GM23248 (cell line): Measurements from ENCODE around the gene THOC7. TPM values are rescaled to one million over a fixed set of nuclear protein-coding genes. Genes with fewer than 3 reads are reported as not detected.
A peak's percentile ranks its signal among the peaks of the same experiment; 100 is the strongest.

Source experiments
- DNase-seq: peaks from one replicate; pipeline ENCODE4 v3.0.0-alpha.2; 2015
- H2AFZ ChIP-seq: fragments of 200-600 bp; sonication (generic); 2 replicates; pipeline ENCODE4 v1.6.1; 2016; ENCODE audit warnings: antibody characterized with exemption
- H3F3A ChIP-seq: fragments of 200-600 bp; sonication (generic); 2 replicates; pipeline ENCODE4 v1.6.1; 2016; ENCODE audit warnings: mild to moderate bottlenecking, antibody characterized with exemption, mixed run types; ENCODE audit not compliant: insufficient read depth
- H3K27ac ChIP-seq: fragments of 200-600 bp; sonication (generic); 2 replicates; pipeline ENCODE4 v1.5.1; 2016; ENCODE audit warnings: mild to moderate bottlenecking
- H3K27me3 ChIP-seq: fragments of 200-600 bp; sonication (generic); replicated peaks from 2 replicates; pipeline ENCODE4 v1.6.1; 2016; ENCODE audit warnings: mild to moderate bottlenecking; ENCODE audit not compliant: insufficient read depth
- H3K36me3 ChIP-seq: fragments of 200-600 bp; sonication (generic); 2 replicates; pipeline ENCODE4 v1.6.1; 2016; ENCODE audit warnings: low read depth, mild to moderate bottlenecking
- H3K4me1 ChIP-seq: fragments of 200-600 bp; sonication (generic); 2 replicates; pipeline ENCODE4 v1.6.1; 2016; ENCODE audit warnings: mild to moderate bottlenecking; ENCODE audit not compliant: insufficient read depth
- H3K4me2 ChIP-seq: fragments of 200-600 bp; sonication (generic); one replicate; pipeline ENCODE4 v1.6.1; 2016; ENCODE audit warnings: mild to moderate bottlenecking; ENCODE audit not compliant: unreplicated experiment
- H3K4me3 ChIP-seq: fragments of 200-600 bp; sonication (generic); 2 replicates; pipeline ENCODE4 v1.5.1; 2016; ENCODE audit warnings: mild to moderate bottlenecking
- H3K79me2 ChIP-seq: fragments of 200-600 bp; sonication (generic); 2 replicates; pipeline ENCODE4 v1.6.1; 2016; ENCODE audit warnings: mild to moderate bottlenecking; ENCODE audit not compliant: insufficient read depth
- H3K9ac ChIP-seq: fragments of 200-600 bp; sonication (generic); 2 replicates; pipeline ENCODE4 v1.6.1; 2016; ENCODE audit warnings: mild to moderate bottlenecking
- H3K9me2 ChIP-seq: fragments of 200-600 bp; sonication (generic); 2 replicates; pipeline ENCODE4 v1.6.1; 2016; ENCODE audit warnings: mixed run types, mild to moderate bottlenecking, moderate library complexity; ENCODE audit not compliant: insufficient read depth
- H3K9me3 ChIP-seq: fragments of 200-600 bp; sonication (generic); one replicate; pipeline ENCODE4 v1.6.1; 2017; ENCODE audit warnings: low read depth
- H4K20me1 ChIP-seq: fragments of 200-600 bp; sonication (generic); 2 replicates; pipeline ENCODE4 v1.6.0; 2016; ENCODE audit not compliant: insufficient read depth
- EZH2 ChIP-seq: fragments of 200-600 bp; sonication (generic); IDR thresholded peaks from 2 replicates; pipeline ENCODE4 v1.6.1; 2018; ENCODE audit warnings: antibody characterized with exemption, mild to moderate bottlenecking; ENCODE audit not compliant: insufficient read depth, poor library complexity, severe bottlenecking
- EZH2phosphoT487 ChIP-seq: fragments of 200-600 bp; sonication (generic); IDR thresholded peaks from 2 replicates; pipeline ENCODE4 v1.6.1; 2018; ENCODE audit warnings: antibody characterized with exemption, moderate library complexity, mild to moderate bottlenecking, low read depth; ENCODE audit not compliant: insufficient read depth
- WGBS, 2 experiments: methylation state at CpG; one replicate each; pipeline ENCODE4 v1.1.6; 2015 to 2017; ENCODE audit warnings: low lambda C conversion rate in 2 of 2, low coverage in 1 of 2; ENCODE audit errors: missing lambda C conversion rate in 2 of 2; 5-methylcytosine and 5-hydroxymethylcytosine counted together
- in situ Hi-C: fragments of 300-500 bp; cut with MboI; formaldehyde crosslinking; loops from 2 replicates; pipeline ENCODE4 v1.15.0; 2020
- polyA plus RNA-seq: library from polyadenylated mRNA; unstranded; fragments of >200 nt; fragmentation: Nextera tagmentation; extraction: Ambion mirVana; gene quantifications from 2 replicates; pipeline ENCODE4 v1.2.1, GENCODE V29; 2016
- small RNA-seq: library from RNA; depleted of rRNA; stranded (forward); fragments of <200 nt; gene quantifications from one replicate; pipeline ENCODE3, GENCODE V24; 2014; ENCODE audit warnings: low read depth, low replicate concordance
- total RNA-seq: library from RNA; depleted of rRNA; stranded (reverse); fragments of >200 nt; shearing (Covaris generic); gene quantifications from 2 replicates; pipeline ENCODE4 v1.2.3, GENCODE V29; 2014; rRNA removed

Gene THOC7
- total and polyA plus RNA-seq, 2 experiments from 2014 or later: 54.8 to 103 TPM

GRCh38 chr3:63798544-63798943 is 65.1 kb downstream of the THOC7 start:
- 91 to 97% methylated on average over 2 of the region's 2 CpGs for WGBS, 2 experiments
- Histone ChIP-seq H3K36me3 (no peaks in the 10 kb centered on the region), H3K27ac (no peak overlapping the region), H3K79me2 (no peaks in the 10 kb centered on the region), H3K4me3 (no peak overlapping the region), H2AFZ (no peak overlapping the region), H3K4me2 (no peak overlapping the region), H3K9ac (no peak overlapping the region), H3K9me3 (no peaks in the 10 kb centered on the region), H3K4me1 (no peaks in the 10 kb centered on the region), H3F3A (no peaks in the 10 kb centered on the region), H3K27me3 (no peaks in the 10 kb centered on the region), H4K20me1 (no peaks in the 10 kb centered on the region), H3K9me2 (no peaks in the 10 kb centered on the region)
- in situ Hi-C loops: no loop called here
- DNase-seq: no peak
- TF ChIP-seq EZH2: no peak
- no peak for TF ChIP-seq EZH2phosphoT487

- no peak for DNase-seq
- no peaks in the 10 kb centered on the region for H3K9me2 ChIP-seq
- H3K36me3 ChIP-seq: no peaks in the 10 kb centered on the region
- no peak overlapping the region for H3K4me2 ChIP-seq
- no peak overlapping the region for H3K27ac ChIP-seq
- no peaks in the 10 kb centered on the region for H3K27me3 ChIP-seq
- H3F3A ChIP-seq: peaks cover 4% of the 10 kb centered on the region; the same call in 1 of the 2 replicates
- in situ Hi-C loops: no loop called here
- no peak overlapping the region for H3K9ac ChIP-seq
- no peaks in the 10 kb centered on the region for H4K20me1 ChIP-seq
- H3K4me3 ChIP-seq: no peak overlapping the region
- H3K4me1 ChIP-seq: peaks cover 24% of the 10 kb centered on the region
- no peaks in the 10 kb centered on the region for H3K79me2 ChIP-seq
- 76 to 85% methylated on average over 6 of the region's 6 CpGs for WGBS, 2 experiments
- H2AFZ ChIP-seq: no peak overlapping the region
- H3K9me3 ChIP-seq: no peaks in the 10 kb centered on the region
- TF ChIP-seq EZH2 (no peak), EZH2phosphoT487 (no peak)
Observed at GRCh38 chr3:63795438-63795837, 68.2 kb downstream of the THOC7 start.

- no peaks in the 10 kb centered on the region for H4K20me1 ChIP-seq
- no peaks in the 10 kb centered on the region for H3K79me2 ChIP-seq
- peaks cover 24% of the 10 kb centered on the region for H3K4me1 ChIP-seq
- H3K27me3 ChIP-seq: no peaks in the 10 kb centered on the region
- 2 to 3% methylated on average over 1 of the region's 1 CpG for WGBS, 2 experiments
- H3K27ac ChIP-seq: peak overlapping the region; percentile 19
- in situ Hi-C loops: no loop called here
- peak overlapping the region; percentile 7; the same call in 1 of the 2 replicates for H3K9ac ChIP-seq
- no peaks in the 10 kb centered on the region for H3K9me3 ChIP-seq
- TF ChIP-seq EZH2 (no peak), EZH2phosphoT487 (no peak)
- H3F3A ChIP-seq: peaks cover 4% of the 10 kb centered on the region; the same call in 1 of the 2 replicates
- H3K4me3 ChIP-seq: no peak overlapping the region
- H2AFZ ChIP-seq: peak overlapping the region; percentile 9; the same call in 1 of the 2 replicates
- peak overlapping the region; percentile 17 for H3K4me2 ChIP-seq
- H3K9me2 ChIP-seq: no peaks in the 10 kb centered on the region
- H3K36me3 ChIP-seq: no peaks in the 10 kb centered on the region
- DNase-seq: peak; percentile 91
Observed at GRCh38 chr3:63791974-63792373, 71.6 kb downstream of the THOC7 start.

Small RNA genes within 50 kb of the gene (small RNA-seq; reads per million reads assigned to genes)
- gene SCAANT1: not detected

Other genes starting within 250 kb of the THOC7 start
- gene SNTN, start 211.1 kb downstream of the THOC7 start, total RNA-seq: not detected in 2 replicates
- gene SNTN, start 211.1 kb downstream of the THOC7 start, polyA plus RNA-seq: not detected in 2 replicates
- gene C3orf49, start 44.5 kb downstream of the THOC7 start, total RNA-seq: not detected in 2 replicates
- gene C3orf49, start 44.5 kb downstream of the THOC7 start, polyA plus RNA-seq: not detected in 2 replicates
- 3.9 and 6.6 TPM in 2 replicates for gene ATXN7, start 62 bp upstream of the THOC7 start, total RNA-seq
- gene ATXN7, start 62 bp upstream of the THOC7 start, polyA plus RNA-seq: 1.8 and 2.4 TPM in 2 replicates
- not detected in 2 replicates for gene SCAANT1, start 48.6 kb upstream of the THOC7 start, total RNA-seq
- not detected in 2 replicates for gene SCAANT1, start 48.6 kb upstream of the THOC7 start, polyA plus RNA-seq
- 78.2 and 79.5 TPM in 2 replicates for gene PSMD6, start 159.7 kb upstream of the THOC7 start, total RNA-seq
- 126 and 130 TPM in 2 replicates for gene PSMD6, start 159.7 kb upstream of the THOC7 start, polyA plus RNA-seq